ENCODE results near the gene CAMTA1.

- TF ChIP-seq CTCF (IDR thresholded peaks at IDR 0.05; ENCODE audit: borderline replicate concordance, extremely low read depth, low read length, poor library complexity, severe bottlenecking): no peak
- TF ChIP-seq EZH2 (IDR thresholded peaks at IDR 0.05; ENCODE audit: borderline replicate concordance, low read depth, low read length, severe bottlenecking): no peak
Measured at GRCh38 chr1:7561936-7562728, 776.9 kb downstream of the CAMTA1 start.

Measured in DND-41 (cell line).